HG02973 (cell line): ENCODE results near the gene NPIPB2.
"Not testable (repeated sequence)": the region's sequence is repeated elsewhere in the genome, so short reads cannot be mapped to it uniquely, and the experiment has no call there.

ENCODE experiments used
- ATAC-seq: cut with Tn5 transposase; IDR thresholded peaks from one replicate; pipeline ENCODE4 v1.9.1; 2021; ENCODE audit warnings: moderate library complexity; ENCODE audit not compliant: unreplicated experiment

Gene NPIPB2

GRCh38 chr16:11941945-11942344 is at the start of gene NPIPB2:
TSS of gene NPIPB2 (minus strand) at chr16:11942045. CDS start at chr16:11942045, 0 bp downstream.
- ATAC-seq = not testable (repeated sequence)

GRCh38 chr16:11990702-11991390 is 49.0 kb upstream of the NPIPB2 start:
- no peak for ATAC-seq

- ATAC-seq = no peak
Measured at GRCh38 chr16:11988258-11988978, 46.6 kb upstream of the NPIPB2 start.

- ATAC-seq = no peak
Measured at GRCh38 chr16:11986521-11987057, 44.7 kb upstream of the NPIPB2 start.

GRCh38 chr16:11985250-11985649 is 43.4 kb upstream of the NPIPB2 start:
- ATAC-seq = no peak

GRCh38 chr16:11980136-11980844 is 38.4 kb upstream of the NPIPB2 start:
- no peak for ATAC-seq

- ATAC-seq = no peak
Measured at GRCh38 chr16:11979013-11979672, 37.3 kb upstream of the NPIPB2 start.

- no peak for ATAC-seq
Measured at GRCh38 chr16:11978080-11978479, 36.2 kb upstream of the NPIPB2 start.

- ATAC-seq = no peak
Measured at GRCh38 chr16:11977376-11978041, 35.7 kb upstream of the NPIPB2 start.

GRCh38 chr16:11976850-11977375 is 35.1 kb upstream of the NPIPB2 start:
- peak; percentile 10 for ATAC-seq

GRCh38 chr16:11973070-11973469 is 31.2 kb upstream of the NPIPB2 start:
- no peak for ATAC-seq

GRCh38 chr16:11972128-11972527 is 30.3 kb upstream of the NPIPB2 start:
- ATAC-seq = no peak

GRCh38 chr16:11970292-11970691 is 28.4 kb upstream of the NPIPB2 start:
- ATAC-seq = not testable (repeated sequence)

- ATAC-seq = no peak
Measured at GRCh38 chr16:11968577-11968976, 26.7 kb upstream of the NPIPB2 start.

GRCh38 chr16:11967195-11967911 is 25.5 kb upstream of the NPIPB2 start:
- no peak for ATAC-seq

GRCh38 chr16:11966173-11966572 is 24.3 kb upstream of the NPIPB2 start:
- no peak for ATAC-seq

GRCh38 chr16:11964761-11965551 is 23.1 kb upstream of the NPIPB2 start, which contains the start of gene TNFRSF17:
TSS of gene TNFRSF17 (plus strand) at chr16:11965210. CDS start at chr16:11965325, 115 bp downstream.
- ATAC-seq = peak; percentile 68

GRCh38 chr16:11963706-11964105 is 21.9 kb upstream of the NPIPB2 start:
- ATAC-seq = no peak

GRCh38 chr16:11962978-11963377 is 21.1 kb upstream of the NPIPB2 start:
- not testable (repeated sequence) for ATAC-seq
